ENCODE measurements around the gene ACAD8.

DNA sequence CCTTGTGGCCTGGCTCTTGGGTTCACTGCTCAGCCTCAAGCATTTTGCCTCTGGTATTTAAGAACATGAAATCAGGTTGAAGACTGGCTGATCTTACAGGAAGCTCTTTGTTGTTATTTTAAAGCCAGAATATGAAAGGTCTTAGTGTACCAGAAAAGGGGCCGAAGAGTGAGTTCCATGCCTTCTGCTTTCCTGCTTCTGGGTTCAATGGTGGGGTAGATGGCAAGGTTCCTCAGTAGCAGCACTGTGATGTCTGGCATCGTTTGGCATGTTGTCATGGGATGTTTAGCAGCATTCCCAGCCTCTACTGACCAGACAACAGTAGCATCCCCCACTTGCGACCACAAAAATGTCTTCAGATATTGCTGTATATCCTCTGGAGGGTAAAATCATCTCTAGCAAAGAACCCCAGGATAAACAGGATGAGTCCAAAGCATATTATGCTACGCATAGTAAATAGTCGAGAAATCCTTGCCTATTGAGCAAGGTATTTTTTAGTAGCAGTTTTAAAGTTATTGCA lies 26.5 kb upstream of the ACAD8 start:
- TF ChIP-seq TAF1 (IDR thresholded peaks at IDR 0.05; ENCODE audit: low read depth, low read length) (no peak), POLR2AphosphoS5 (IDR thresholded peaks at IDR 0.05; ENCODE audit: low read depth, low read length) (no peak), POLR2A (IDR thresholded peaks at IDR 0.05; ENCODE audit: low read depth, low read length) (no peak), POU2F2 (IDR thresholded peaks at IDR 0.05; ENCODE audit: low read depth, low read length) (no peak)

Data from GM12891 (cell line).